HG03159 (cell line): Measurements from ENCODE around the gene EFCAB14.
A peak's percentile ranks its signal among the peaks of the same experiment; 100 is the strongest.
"Not testable (repeated sequence)": the region's sequence is repeated elsewhere in the genome, so short reads cannot be mapped to it uniquely, and the experiment has no call there.

Source experiments
- ATAC-seq: cut with Tn5 transposase; IDR thresholded peaks from one replicate; pipeline ENCODE4 v1.9.1; 2021; ENCODE audit warnings: mild to moderate bottlenecking, moderate library complexity; ENCODE audit not compliant: unreplicated experiment

EFCAB14 gene

GRCh38 chr1:46687093-46687659 lies 31.7 kb downstream of the EFCAB14 start:
- ATAC-seq: no peak

- ATAC-seq: no peak
These were observed 32.7 kb downstream of the EFCAB14 start for GRCh38 chr1:46686255-46686654.

DNA sequence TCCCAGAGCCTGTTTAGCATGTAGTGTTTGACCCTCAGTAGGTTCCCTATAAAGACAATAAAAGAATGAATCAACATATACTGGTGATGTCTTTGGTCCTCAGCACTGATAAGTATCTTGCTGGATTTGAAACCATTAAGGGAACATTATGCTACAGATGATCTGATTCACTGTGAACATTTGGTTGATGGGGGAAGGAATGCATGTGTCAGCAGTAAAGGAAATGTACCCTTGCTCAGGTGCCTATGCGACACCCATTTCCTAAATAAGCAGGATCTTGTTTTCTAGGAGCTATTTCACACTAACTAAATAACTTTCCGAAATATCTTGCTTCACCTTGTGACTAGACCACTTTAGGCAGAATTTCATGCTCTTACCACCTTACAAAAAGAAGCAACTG lies 34.2 kb downstream of the EFCAB14 start:
- no peak for ATAC-seq

DNA sequence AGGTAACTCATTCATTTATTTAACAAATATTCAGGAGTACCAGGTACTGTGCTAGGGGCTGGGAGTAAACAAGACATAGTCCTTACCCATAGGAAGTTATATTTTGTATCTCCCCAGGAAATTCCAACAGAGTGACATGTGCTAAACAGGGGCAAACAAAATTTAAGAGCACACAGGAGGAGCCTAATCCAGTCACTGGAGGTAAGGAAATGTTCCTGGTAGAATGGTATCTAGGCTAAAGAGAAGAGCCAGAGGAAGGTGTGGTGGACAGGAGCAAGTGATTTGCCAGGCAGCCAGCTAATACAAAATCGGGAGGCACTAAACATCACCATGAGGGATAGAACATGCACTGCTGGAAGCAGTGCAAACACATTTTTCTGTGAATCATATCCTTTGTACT lies 36.9 kb downstream of the EFCAB14 start:
- no peak for ATAC-seq

- ATAC-seq: no peak
These were observed 37.4 kb downstream of the EFCAB14 start for GRCh38 chr1:46681333-46682034.

GRCh38 chr1:46679789-46680573 lies 38.9 kb downstream of the EFCAB14 start:
- no peak for ATAC-seq

GRCh38 chr1:46677339-46677738 lies 41.6 kb downstream of the EFCAB14 start:
- ATAC-seq: no peak

GRCh38 chr1:46676531-46676930 lies 42.4 kb downstream of the EFCAB14 start:
- no peak for ATAC-seq

DNA sequence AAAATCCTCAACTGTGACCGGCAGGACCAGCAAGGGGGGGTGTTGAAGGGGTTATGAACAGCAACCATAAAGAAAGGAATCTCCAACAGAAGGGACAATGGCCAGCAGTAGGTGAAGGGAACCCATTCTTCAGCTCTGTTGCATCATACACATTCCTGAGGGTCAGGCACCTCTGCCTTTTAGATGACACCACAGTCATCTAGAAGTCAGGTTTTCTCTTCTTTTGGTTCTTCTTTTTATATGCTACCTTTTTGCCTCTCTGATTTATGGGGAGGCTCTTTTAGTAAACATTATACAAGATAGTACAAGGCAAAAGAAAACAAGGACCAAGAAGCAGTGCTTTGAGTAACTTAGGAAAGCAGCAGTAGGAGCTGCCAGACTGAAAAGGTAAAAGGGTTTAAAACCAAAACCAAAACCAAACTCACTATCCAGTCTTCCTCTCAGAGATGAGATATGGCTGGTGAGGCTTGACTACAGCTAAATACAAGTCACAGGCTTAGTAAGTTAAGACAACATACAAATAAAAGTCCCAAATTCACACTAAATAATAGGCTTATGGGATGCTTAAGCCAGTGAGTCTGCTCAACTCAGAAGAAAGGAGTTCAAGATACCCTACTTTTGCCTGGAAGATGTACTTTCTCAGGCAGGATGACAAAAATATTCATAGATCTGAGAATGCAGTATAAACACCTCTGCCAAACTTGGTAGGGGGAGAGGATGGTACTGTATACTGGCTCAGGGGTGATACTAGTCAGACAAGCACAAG lies 43.2 kb downstream of the EFCAB14 start:
- ATAC-seq: peak; percentile 62

- no peak for ATAC-seq
These were observed 45.1 kb downstream of the EFCAB14 start for GRCh38 chr1:46673749-46674182.

DNA sequence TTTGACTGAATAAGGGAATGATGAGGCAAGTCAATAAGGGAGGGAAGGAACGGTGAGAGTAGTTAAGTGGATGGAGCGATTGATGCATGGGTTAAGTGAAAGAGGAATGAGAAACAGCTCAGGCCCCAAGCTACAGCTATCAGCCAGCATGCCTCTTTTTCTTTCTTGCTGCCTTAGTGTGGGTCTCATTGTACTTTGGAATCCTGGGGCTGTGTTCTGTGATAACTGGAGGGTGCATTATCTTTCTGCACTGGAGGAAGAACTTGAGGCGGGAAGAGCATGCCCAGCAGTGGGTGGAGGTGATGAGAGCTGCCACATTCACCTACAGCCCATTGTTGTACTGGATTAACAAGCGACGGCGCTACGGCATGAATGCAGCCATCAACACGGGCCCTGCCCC lies 46.2 kb downstream of the EFCAB14 start:
- ATAC-seq: no peak

DNA sequence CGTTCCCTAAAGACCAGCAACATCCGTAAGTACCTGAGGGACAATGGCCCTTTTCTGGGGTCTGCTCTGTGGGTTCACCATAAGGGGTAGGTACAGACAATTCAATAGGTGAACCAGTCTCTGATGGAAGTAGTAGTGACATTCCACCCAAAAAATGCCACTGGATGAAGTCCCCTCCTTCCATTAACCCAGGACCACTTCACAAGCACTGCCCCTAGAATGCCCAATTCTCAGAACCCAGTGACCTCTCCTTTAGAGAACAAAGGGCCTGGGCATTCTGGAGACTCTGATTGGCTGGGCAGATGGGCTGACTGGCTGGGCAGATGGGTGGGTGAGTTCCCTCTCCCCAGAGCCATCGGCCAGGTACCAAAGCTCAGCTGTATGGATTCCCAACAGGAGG lies 47.4 kb downstream of the EFCAB14 start, which contains the start of gene TEX38:
Gene TEX38, plus strand, starts transcription at position 301 of the 400 bp plus-strand sequence. Its CDS starts 81 bp downstream, at position 382.
- ATAC-seq: no peak

- no peak for ATAC-seq
These were observed 48.8 kb downstream of the EFCAB14 start for GRCh38 chr1:46670134-46670533.

GRCh38 chr1:46667782-46668760 lies 50.8 kb downstream of the EFCAB14 start, which contains the start of gene ATPAF1:
TSS of gene ATPAF1 (minus strand) at chr1:46668364. CDS start at chr1:46668322, 42 bp downstream.
- peak; percentile 78 for ATAC-seq

GRCh38 chr1:46665983-46666382 lies 52.9 kb downstream of the EFCAB14 start:
- no peak for ATAC-seq

- not testable (repeated sequence) for ATAC-seq
These were observed 56.0 kb downstream of the EFCAB14 start for GRCh38 chr1:46662919-46663318.

GRCh38 chr1:46660116-46660515 lies 58.8 kb downstream of the EFCAB14 start:
- ATAC-seq: peak; percentile 82

DNA sequence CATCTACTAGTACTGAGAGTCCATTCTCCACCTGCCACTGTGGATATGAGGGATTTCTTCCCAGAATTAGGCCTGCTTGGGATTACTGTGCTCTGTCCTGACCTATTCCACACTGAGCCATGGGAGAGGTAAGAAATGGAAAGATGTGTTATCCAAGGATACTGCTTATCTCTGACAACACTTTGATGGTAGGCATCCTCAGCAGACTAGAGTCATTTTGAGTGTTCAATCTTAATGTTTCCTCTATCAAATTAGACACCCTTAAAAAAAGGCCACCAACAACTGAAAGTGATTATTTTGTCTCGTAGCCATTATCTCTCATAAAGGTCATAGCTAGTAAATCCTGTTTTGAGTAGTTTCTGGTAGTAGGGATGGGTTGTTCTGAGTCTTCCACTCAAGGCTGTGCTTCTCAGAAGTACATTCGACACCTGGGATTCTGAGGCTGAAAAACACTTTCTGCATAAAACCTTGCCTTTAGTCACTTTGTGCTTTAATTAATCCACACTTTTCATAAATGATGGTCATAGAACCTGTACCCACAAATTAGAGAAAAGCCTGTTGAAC lies 59.5 kb downstream of the EFCAB14 start:
- ATAC-seq: no peak

DNA sequence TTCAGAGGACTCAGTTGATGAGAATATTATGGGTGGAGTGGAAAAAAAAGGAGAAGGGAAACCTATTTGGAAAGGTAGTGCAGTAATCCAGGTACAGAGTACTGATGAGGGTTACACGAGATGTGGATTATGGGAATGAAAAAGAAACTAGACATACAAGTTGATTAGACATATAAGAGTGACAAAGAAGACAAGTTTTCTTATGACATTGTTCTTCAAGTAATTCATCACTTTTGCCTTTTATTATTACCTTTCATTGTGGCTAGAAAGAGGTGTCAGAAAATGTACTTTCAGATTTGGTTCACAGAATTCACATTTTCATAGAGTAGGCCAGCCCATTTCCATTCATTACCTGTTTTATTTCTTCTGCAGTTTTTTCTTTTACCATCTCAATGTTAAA lies 61.1 kb downstream of the EFCAB14 start:
- no peak for ATAC-seq
